Astrocyte of the hippocampus (primary cell): Measurements from ENCODE around the gene CDRT15.
"Not testable (repeated sequence)": the region's sequence is repeated elsewhere in the genome, so short reads cannot be mapped to it uniquely, and the experiment has no call there.

ENCODE experiments used
- DNase-seq: peaks from one replicate; pipeline ENCODE4 v3.0.0; 2011; ENCODE audit warnings: low read depth, low spot score

Gene CDRT15

DNA sequence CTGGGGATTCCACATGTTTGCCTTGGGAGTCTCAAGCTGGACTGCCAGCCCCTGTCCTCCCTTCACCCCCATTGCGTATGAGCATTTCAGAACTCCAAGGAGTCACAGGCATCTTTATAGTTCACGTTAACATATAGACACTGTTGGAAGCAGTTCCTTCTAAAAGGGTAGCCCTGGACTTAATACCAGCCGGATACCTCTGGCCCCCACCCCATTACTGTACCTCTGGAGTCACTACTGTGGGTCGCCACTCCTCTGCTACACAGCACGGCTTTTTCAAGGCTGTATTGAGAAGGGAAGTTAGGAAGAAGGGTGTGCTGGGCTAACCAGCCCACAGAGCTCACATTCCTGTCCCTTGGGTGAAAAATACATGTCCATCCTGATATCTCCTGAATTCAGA lies 28.9 kb downstream of the CDRT15 start:
- DNase-seq = no peak

DNA sequence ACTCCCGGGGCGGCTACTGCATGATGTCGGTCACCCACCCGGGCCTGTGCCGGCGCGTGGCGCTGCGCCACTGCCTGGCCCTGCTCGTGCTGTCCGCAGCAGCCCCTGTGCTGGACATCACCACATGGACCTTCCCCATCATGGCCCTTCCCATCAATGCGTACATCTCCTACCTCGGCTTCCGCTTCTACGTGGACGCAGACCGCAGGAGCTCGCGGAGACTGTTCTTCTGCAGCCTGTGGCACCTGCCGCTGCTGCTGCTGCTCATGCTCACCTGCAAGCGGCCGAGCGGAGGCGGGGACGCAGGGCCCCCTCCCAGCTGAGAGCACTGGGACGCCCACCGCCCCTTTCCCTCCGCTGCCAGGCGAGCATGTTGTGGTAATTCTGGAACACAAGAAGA lies 29.8 kb downstream of the CDRT15 start:
- no peak for DNase-seq

DNA sequence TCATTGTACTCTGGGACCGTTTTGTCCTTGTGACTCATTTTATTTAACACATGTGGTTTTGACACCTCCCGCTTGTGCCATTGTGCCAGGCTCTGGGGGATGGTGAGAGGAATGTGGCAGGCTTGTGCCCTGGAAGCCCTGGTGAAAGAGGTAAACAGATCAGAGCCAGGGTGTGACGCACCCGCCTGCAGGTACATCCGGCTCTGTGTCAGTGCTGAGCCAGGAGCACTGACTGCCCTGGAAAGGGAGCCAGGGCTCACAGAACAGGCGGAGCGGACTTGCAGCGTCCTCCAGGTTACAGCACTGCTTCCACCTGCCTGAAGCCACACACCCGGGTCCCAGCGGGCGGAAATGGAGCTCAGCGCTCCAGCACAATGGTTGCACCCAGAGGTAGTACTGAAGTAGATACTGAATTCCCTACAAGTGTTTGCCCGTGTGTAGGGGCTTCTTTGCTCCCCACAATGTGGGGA lies 30.6 kb downstream of the CDRT15 start:
- peak; percentile 89 for DNase-seq

- no peak for DNase-seq
Measured at GRCh38 chr17:14205380-14205779, 31.3 kb downstream of the CDRT15 start.

GRCh38 chr17:14204546-14204945 lies 32.1 kb downstream of the CDRT15 start:
- DNase-seq = no peak

DNA sequence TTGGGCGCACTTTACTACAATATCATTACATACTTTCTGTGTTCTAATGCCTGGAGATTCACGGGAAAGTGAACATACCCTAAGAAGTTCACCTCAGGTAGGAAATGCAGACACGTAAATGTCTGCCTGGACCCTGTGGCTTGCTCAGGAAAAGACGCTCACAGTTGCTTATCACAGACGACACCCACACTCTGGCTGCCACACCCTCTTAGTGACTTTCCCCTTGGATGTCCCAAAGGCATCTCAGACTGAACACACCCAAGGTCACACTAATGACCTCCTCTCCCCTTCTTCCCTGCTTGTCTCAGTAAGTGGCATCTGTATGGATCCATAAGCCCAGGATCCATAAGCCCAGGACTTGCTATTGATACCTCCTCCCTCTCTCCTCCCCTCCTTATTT lies 32.6 kb downstream of the CDRT15 start:
- DNase-seq = no peak

GRCh38 chr17:14203388-14203787 lies 33.3 kb downstream of the CDRT15 start:
- peak; percentile 13 for DNase-seq

DNA sequence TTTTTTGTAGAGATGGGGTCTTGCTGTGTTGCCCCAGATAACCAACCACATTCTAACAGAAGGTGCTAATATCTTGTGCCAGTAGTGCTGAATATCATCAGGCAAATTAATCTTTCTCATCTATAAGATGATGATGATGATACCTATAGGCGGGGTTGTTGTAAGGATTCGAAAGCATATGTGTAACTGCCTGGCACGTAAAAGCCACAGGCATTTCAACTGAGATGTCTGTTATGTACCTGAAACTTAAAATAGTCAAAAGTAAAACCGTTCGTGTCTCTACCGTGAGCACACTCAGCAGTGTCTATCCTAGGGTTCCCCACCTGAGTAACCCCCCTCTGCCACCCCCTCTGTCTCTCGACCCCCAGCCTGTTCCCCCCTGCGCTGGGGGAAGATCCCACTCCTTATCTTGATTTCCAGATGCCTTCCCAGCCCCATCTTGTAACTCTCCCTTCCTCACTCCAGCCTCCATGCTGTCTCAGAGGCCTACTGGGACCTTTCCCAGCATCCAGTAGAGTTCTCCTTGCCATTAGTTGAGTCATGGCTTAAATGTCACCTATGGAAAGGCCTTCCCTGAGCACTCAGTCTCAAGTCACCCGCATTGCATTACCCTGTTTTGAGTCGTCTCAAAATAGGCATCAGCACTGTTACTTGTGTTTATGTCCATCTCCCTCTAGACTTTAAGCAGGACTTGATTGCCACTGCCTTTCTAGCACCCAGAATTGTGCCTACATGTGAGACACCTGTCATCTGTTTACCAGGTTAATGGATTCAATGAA lies 34.1 kb downstream of the CDRT15 start:
- DNase-seq = no peak

DNA sequence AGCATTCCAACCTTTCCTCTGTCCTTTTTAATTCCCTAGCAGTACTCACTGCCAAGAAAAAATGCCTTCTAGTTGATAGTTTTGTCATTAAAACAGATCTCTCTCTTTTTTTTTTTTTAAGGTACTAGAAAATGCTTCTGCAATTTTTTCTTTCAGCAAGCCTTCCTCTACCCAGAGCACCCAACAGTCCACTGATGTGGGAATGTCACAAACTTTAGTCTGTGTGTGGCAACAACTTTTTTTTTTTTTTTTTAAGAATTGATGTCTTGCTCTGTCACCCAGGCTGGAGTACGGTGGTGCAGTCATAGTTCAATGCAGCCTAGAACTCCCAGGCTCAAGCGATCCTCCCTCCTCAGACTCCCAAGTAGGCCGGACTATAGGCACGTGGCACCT lies 34.7 kb downstream of the CDRT15 start:
- no peak for DNase-seq

DNA sequence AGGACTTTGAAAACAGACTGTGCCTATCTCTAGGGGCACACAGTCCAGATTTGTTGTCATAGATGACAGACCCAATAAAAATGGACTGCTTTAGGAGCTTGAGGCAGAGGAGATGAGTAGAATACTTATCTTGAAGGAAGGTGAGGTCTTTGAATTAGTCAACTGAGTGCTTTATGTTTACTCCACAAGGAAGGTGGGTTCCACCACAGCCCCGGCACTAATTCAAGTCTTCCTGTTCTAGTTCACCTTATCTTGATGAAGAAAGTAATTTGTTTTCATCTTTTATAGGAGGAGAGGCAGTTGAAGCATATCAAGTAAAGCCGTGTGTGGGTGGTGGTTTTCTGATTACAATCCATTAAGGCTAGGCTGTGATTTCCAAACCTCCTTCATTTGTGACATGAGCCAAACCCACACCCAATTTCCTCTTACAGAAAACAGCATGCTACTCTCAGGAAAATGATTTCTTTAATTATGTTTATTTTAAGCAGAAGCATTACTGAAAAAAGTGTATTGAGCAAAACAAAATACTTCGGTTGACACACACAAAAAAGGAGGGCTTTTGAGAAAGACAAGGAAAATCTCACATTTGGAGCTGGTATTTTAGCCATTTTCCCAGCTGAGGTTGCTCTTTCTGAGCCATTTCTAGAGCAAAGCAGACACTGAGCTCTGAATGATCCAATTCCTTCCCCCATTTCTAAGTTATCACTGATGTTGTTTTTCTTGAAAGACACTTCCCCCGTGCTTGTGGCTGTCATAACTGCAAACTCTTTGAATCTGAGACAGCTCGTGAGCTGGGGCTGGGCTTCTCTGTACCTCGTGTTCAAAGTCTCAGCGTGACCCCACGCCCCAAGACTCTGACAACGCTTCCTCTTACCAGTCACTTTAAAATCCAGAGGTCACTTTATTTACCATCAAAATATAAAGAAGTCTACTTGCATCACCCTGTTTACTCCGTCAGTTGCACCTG lies 35.4 kb downstream of the CDRT15 start:
- peak; percentile 29 for DNase-seq

DNA sequence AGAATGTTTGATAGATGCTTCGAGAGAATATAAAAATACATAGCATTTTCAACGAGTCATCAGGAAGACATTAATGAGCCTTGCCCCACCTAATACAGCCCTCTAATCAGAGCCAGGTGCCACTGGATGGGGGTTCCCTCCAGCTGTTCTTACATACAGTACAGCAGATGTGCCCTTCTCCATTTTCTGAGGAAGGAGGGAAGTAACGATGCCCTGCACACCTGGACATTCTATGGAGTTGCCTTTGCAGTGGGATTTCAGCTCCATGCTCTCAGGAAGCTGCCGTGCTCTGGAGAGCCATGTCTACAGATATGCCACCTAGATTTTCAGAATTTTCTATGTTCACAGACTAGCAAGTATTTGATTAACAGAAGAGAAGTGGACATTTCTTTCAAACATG lies 36.3 kb downstream of the CDRT15 start:
- no peak for DNase-seq

GRCh38 chr17:14199601-14200000 lies 37.1 kb downstream of the CDRT15 start:
- no peak for DNase-seq

DNA sequence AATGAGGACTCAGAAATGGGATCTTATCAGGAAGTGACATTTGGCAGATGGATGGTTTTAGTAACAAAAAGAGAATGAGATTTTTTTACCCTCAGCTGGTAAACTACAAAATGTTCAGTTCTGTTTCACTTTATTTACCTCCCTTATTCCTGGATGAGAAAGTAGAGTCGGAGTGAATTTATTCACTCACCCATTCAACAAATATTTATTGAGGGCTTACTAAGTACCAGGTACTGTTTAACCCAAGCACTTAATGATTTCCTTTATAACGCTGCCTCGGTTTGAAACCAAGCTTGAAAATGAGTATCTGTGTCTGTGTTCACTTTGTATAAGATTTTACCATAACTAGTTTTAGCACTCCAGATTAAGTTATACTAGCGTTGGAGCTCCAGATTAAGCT lies 38.1 kb downstream of the CDRT15 start:
- DNase-seq = no peak

- DNase-seq = no peak
Measured at GRCh38 chr17:14198013-14198412, 38.6 kb downstream of the CDRT15 start.

DNA sequence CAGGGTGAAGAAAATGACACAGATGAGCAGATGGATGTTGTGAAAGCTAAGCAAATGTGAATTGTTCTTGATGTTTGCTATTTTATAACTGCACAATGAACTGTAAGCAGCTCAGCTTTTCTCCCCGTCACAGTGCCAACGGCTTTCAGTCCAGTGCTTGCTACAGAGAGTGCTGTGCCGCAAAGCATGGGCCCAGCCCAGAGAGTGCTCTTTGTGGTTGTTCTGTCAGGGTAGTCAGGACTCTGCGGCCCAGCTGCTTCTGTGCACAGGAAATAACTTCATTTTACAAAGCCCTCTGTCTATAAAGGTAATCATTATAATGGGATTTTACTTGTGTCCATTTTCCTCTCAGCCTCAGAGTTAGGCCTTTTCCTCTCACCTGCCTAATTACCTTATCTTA lies 39.1 kb downstream of the CDRT15 start:
- no peak for DNase-seq

GRCh38 chr17:14197057-14197456 lies 39.6 kb downstream of the CDRT15 start:
- DNase-seq = no peak

- no peak for DNase-seq
Measured at GRCh38 chr17:14196377-14196997, 40.2 kb downstream of the CDRT15 start.

- not testable (repeated sequence) for DNase-seq
Measured at GRCh38 chr17:14192636-14193344, 43.9 kb downstream of the CDRT15 start.

- not testable (repeated sequence) for DNase-seq
Measured at GRCh38 chr17:14192039-14192438, 44.6 kb downstream of the CDRT15 start.

GRCh38 chr17:14191469-14191868 lies 45.2 kb downstream of the CDRT15 start:
- not testable (repeated sequence) for DNase-seq

- not testable (repeated sequence) for DNase-seq
Measured at GRCh38 chr17:14190774-14191173, 45.9 kb downstream of the CDRT15 start.
